HepG2 (cell line): ENCODE data around the gene RBCK1. TPM values are rescaled to one million over a fixed set of nuclear protein-coding genes. Genes with fewer than 3 reads are reported as not detected.

ENCODE experiments used
- ATAD3A ChIP-seq: sonication (generic); formaldehyde crosslinking; IDR thresholded peaks from 2 replicates; pipeline ENCODE4 v1.4.0; 2020; ENCODE audit warnings: missing genetic modification reagents
- ELF3 ChIP-seq: IDR thresholded peaks from 2 replicates; pipeline ENCODE4 v1.6.1; 2016; ENCODE audit warnings: missing genetic modification reagents, missing compliant biosample characterization
- FOXC1 ChIP-seq: sonication (generic); formaldehyde crosslinking; IDR thresholded peaks from 2 replicates; pipeline ENCODE4 v1.8.0; 2022; ENCODE audit warnings: mild to moderate bottlenecking, missing genetic modification reagents, borderline replicate concordance
- GPN1 ChIP-seq: sonication (generic); formaldehyde crosslinking; IDR thresholded peaks from 2 replicates; pipeline ENCODE4 v1.5.1; 2020; ENCODE audit warnings: missing genetic modification reagents, borderline replicate concordance
- HIC2 ChIP-seq: sonication (generic); formaldehyde crosslinking; IDR thresholded peaks from 2 replicates; pipeline ENCODE4 v1.9.0; 2022; ENCODE audit warnings: low read depth, missing genetic modification reagents
- IKZF4 ChIP-seq: sonication (generic); formaldehyde crosslinking; IDR thresholded peaks from 2 replicates; pipeline ENCODE4 v1.5.1; 2020; ENCODE audit warnings: borderline replicate concordance, mild to moderate bottlenecking, low read depth, missing genetic modification reagents; ENCODE audit errors: not compliant biosample characterization
- ISL2 ChIP-seq: sonication (generic); formaldehyde crosslinking; IDR thresholded peaks from 2 replicates; pipeline ENCODE4 v1.5.0; 2020; ENCODE audit warnings: missing genetic modification reagents
- KLF15 ChIP-seq: sonication (generic); formaldehyde crosslinking; IDR thresholded peaks from 2 replicates; pipeline ENCODE4 v1.8.1; 2023; ENCODE audit warnings: borderline replicate concordance, mild to moderate bottlenecking, inconsistent platforms, missing genetic modification reagents, mixed read lengths
- PBX2 ChIP-seq: IDR thresholded peaks from 2 replicates; pipeline ENCODE4 v1.6.1; 2016; ENCODE audit warnings: control low read depth
- SAFB2 ChIP-seq: sonication (generic); formaldehyde crosslinking; IDR thresholded peaks from 2 replicates; pipeline ENCODE4 v1.5.1; 2020; ENCODE audit warnings: missing genetic modification reagents, low read depth, mild to moderate bottlenecking, borderline replicate concordance
- SRF ChIP-seq: IDR thresholded peaks from 2 replicates; pipeline ENCODE4 v1.6.1; 2011; ENCODE audit warnings: mild to moderate bottlenecking, low read depth, low read length, moderate library complexity
- SSRP1 ChIP-seq: IDR thresholded peaks from 2 replicates; pipeline ENCODE4 v1.6.1; 2016; ENCODE audit warnings: control low read depth
- ZFAT ChIP-seq: sonication (generic); formaldehyde crosslinking; conservative IDR thresholded peaks from 2 replicates; pipeline ENCODE4 v1.8.1; 2023; ENCODE audit warnings: missing genetic modification reagents, inconsistent platforms
- ZMYM3 ChIP-seq: sonication (generic); formaldehyde crosslinking; IDR thresholded peaks from 2 replicates; pipeline ENCODE4 v1.5.1; 2020; ENCODE audit warnings: mild to moderate bottlenecking, missing genetic modification reagents
- ZNF160 ChIP-seq: sonication (generic); formaldehyde crosslinking; IDR thresholded peaks from 2 replicates; pipeline ENCODE4 v1.8.0; 2022; ENCODE audit warnings: mild to moderate bottlenecking, inconsistent platforms, missing genetic modification reagents
- ZNF331 ChIP-seq: sonication (generic); formaldehyde crosslinking; IDR thresholded peaks from 2 replicates; pipeline ENCODE4 v1.4.0; 2020; ENCODE audit warnings: missing genetic modification reagents
- ZNF547 ChIP-seq: sonication (generic); formaldehyde crosslinking; IDR thresholded peaks from 2 replicates; pipeline ENCODE4 v1.5.1; 2020; ENCODE audit warnings: mild to moderate bottlenecking, missing genetic modification reagents
- ZNF558 ChIP-seq: sonication (generic); formaldehyde crosslinking; IDR thresholded peaks from 2 replicates; pipeline ENCODE4 v1.9.0; 2022; ENCODE audit warnings: mild to moderate bottlenecking, missing genetic modification reagents, borderline replicate concordance
- ZNF670 ChIP-seq: sonication (generic); formaldehyde crosslinking; IDR thresholded peaks from 2 replicates; pipeline ENCODE4 v1.8.0; 2022; ENCODE audit warnings: mild to moderate bottlenecking, missing genetic modification reagents, borderline replicate concordance
- ZNF687 ChIP-seq: sonication (generic); formaldehyde crosslinking; IDR thresholded peaks from 2 replicates; pipeline ENCODE4 v1.5.1; 2020; ENCODE audit warnings: mild to moderate bottlenecking, missing genetic modification reagents, moderate library complexity
- ZNF772 ChIP-seq: sonication (generic); formaldehyde crosslinking; IDR thresholded peaks from 2 replicates; pipeline ENCODE4 v1.5.0; 2020; ENCODE audit warnings: mild to moderate bottlenecking, missing genetic modification reagents
- ZNF841 ChIP-seq: sonication (generic); formaldehyde crosslinking; IDR thresholded peaks from 2 replicates; pipeline ENCODE4 v1.8.1; 2023; ENCODE audit warnings: missing genetic modification reagents, borderline replicate concordance
- polyA plus RNA-seq, 8 experiments: library from polyadenylated mRNA; depleted of rRNA in 3 of 8; stranded (reverse) in 7 of 8; unstranded in 1 of 8; fragments of >200 nt; fragmentation: Illumina TruSeq in 4 of 8; extraction: Trizol in 4 of 8; gene quantifications; 2 replicates each; pipeline versions ENCODE4 v1.2.1 to v1.2.3, GENCODE V29; 2011 to 2016; ENCODE audit warnings: low read depth in 4 of 8, missing spikeins in 1 of 8, mixed read lengths in 1 of 8; ENCODE audit not compliant: insufficient read depth in 1 of 8
- total RNA-seq, 5 experiments: library from RNA; depleted of rRNA; stranded (reverse); fragments of >200 nt; fragmentation: Illumina TruSeq; extraction: Trizol; gene quantifications; 2 replicates each; pipeline ENCODE4 v1.2.3, GENCODE V29; 2016; ENCODE audit warnings: low read depth in 1 of 5

The RBCK1 gene
- total and polyA plus RNA-seq, 2 of the 13 experiments (the other 11 are each of a cell fraction or from before 2014, with no cell fraction given), result 149 to 215 TPM

- TF ChIP-seq ZNF687 (peak; percentile 57), ZNF841 (CRISPR knock-in tag) (no peak), ISL2 (CRISPR knock-in tag) (peak; percentile 32; the same call in 1 of the 2 replicates), ZNF558 (CRISPR knock-in tag) (peak; percentile 65; the same call in 1 of the 2 replicates), ZNF547 (CRISPR knock-in tag) (0 out of 2 replicates have a peak, but pooled peaks have one; percentile 24), ZNF772 (CRISPR knock-in tag) (no peak), SRF (no peak), GPN1 (CRISPR knock-in tag) (no peak), ELF3 (CRISPR knock-in tag) (no peak), ZNF670 (CRISPR knock-in tag) (no peak), KLF15 (CRISPR knock-in tag) (no peak), FOXC1 (CRISPR knock-in tag) (peak; percentile 72; the same call in 1 of the 2 replicates), SSRP1 (CRISPR knock-in tag) (no peak; the same call in 1 of the 2 replicates), IKZF4 (CRISPR knock-in tag) (peak; percentile 45), ZFAT (CRISPR knock-in tag) (no peak), PBX2 (CRISPR knock-in tag) (no peak), ATAD3A (CRISPR knock-in tag) (no peak), ZMYM3 (CRISPR knock-in tag) (no peak), ZNF331 (CRISPR knock-in tag) (0 out of 2 replicates have a peak, but pooled peaks have one; percentile 10), SAFB2 (CRISPR knock-in tag) (no peak), HIC2 (CRISPR knock-in tag) (0 out of 2 replicates have a peak, but pooled peaks have one; percentile 15), ZNF160 (no peak)
These were observed 8.9 kb upstream of the RBCK1 start (continued) for GRCh38 chr20:399182-399707.
